Caco-2 (cell line): Measurements from ENCODE around the gene AKNA. TPM values are rescaled to one million over a fixed set of nuclear protein-coding genes. Genes with fewer than 3 reads are reported as not detected.
A peak's percentile ranks its signal among the peaks of the same experiment; 100 is the strongest.

Experiments used
- BruUV-seq: library from RNA; stranded (reverse); fragments of 400-500 nt; replicated peaks from 2 replicates; lab custom pipeline; 2021; lab: Mats Ljungman, UMichigan
- CTCF ChIA-PET: fragments of 300-600 bp; sonication (Branson Sonifier 250); formaldehyde crosslinking; loops from one replicate; lab custom pipeline; 2022; ENCODE audit warnings: antibody characterized with exemption; lab: Charles Lee
- POLR2A ChIA-PET: fragments of 300-600 bp; sonication (Branson Sonifier 250); formaldehyde crosslinking; loops from one replicate; lab custom pipeline; 2022; ENCODE audit warnings: antibody characterized with exemption; lab: Charles Lee
- DNase-seq, 2 experiments: peaks; one replicate each; pipeline versions ENCODE4 v3.0.0 to v3.0.0-alpha.2; 2020 to 2022
- H3K27me3 ChIP-seq: replicated peaks from 2 replicates; pipeline ENCODE4 v1.6.0; 2011; ENCODE audit warnings: low read length; ENCODE audit not compliant: control insufficient read depth, insufficient read depth
- H3K36me3 ChIP-seq: 2 replicates; pipeline ENCODE4 v1.5.1; 2011; ENCODE audit warnings: low read length; ENCODE audit not compliant: control insufficient read depth, insufficient read depth
- H3K4me1 ChIP-seq: fragments of 250-450 bp; sonication (Bioruptor Pico); 2 replicates; pipeline ENCODE4 v1.5.1; 2020; ENCODE audit warnings: mild to moderate bottlenecking
- H3K4me3 ChIP-seq: 2 replicates; pipeline ENCODE4 v1.5.1; 2011; ENCODE audit warnings: low read depth, mild to moderate bottlenecking, control low read depth, low read length
- H3K9me3 ChIP-seq: fragments of 250-450 bp; sonication (Bioruptor Pico); 2 replicates; pipeline ENCODE4 v1.5.1; 2020; ENCODE audit warnings: mild to moderate bottlenecking, moderate library complexity
- H3K27ac Mint-ChIP-seq: one replicate; pipeline ENCODE4 v1.8.0; 2022; ENCODE audit warnings: mixed read lengths; ENCODE audit not compliant: unreplicated experiment
- H3K27me3 Mint-ChIP-seq: one replicate; pipeline ENCODE4 v1.8.0; 2022; ENCODE audit warnings: mixed read lengths; ENCODE audit not compliant: insufficient read depth, unreplicated experiment
- H3K36me3 Mint-ChIP-seq: one replicate; pipeline ENCODE4 v1.8.0; 2022; ENCODE audit warnings: mild to moderate bottlenecking, mixed read lengths; ENCODE audit not compliant: insufficient read depth, unreplicated experiment
- H3K4me1 Mint-ChIP-seq: one replicate; pipeline ENCODE4 v1.8.0; 2022; ENCODE audit warnings: low read depth, mixed read lengths; ENCODE audit not compliant: unreplicated experiment
- H3K4me3 Mint-ChIP-seq: one replicate; pipeline ENCODE4 v1.8.0; 2022; ENCODE audit warnings: mild to moderate bottlenecking, moderate library complexity, mixed read lengths; ENCODE audit not compliant: unreplicated experiment
- H3K9me3 Mint-ChIP-seq: one replicate; pipeline ENCODE4 v1.8.0; 2022; ENCODE audit warnings: mixed read lengths; ENCODE audit not compliant: unreplicated experiment
- CTCF ChIP-seq, 2 experiments: fragments of 200-600 bp in 1 of 2; IDR thresholded peaks; 1 replicate in 1 of 2; 2 replicates in 1 of 2; pipeline versions ENCODE4 v1.5.1 to v1.8.0; 2011 to 2022; ENCODE audit warnings: antibody characterized with exemption in 1 of 2, control low read depth in 1 of 2, inconsistent platforms in 1 of 2, low read depth in 1 of 2, low read length in 1 of 2, mild to moderate bottlenecking in 1 of 2, moderate library complexity in 1 of 2; ENCODE audit not compliant: insufficient read depth in 1 of 2, severe bottlenecking in 1 of 2, unreplicated experiment in 1 of 2
- intact Hi-C: fragments of 100-400 bp; cut with micrococcal nuclease; formaldehyde crosslinking; loops from one replicate; pipeline ENCODE4 v1.10.0; 2022; ENCODE audit not compliant: unreplicated experiment
- total RNA-seq: library from RNA; stranded (reverse); gene quantifications from 2 replicates; pipeline ENCODE4 v1.2.3, GENCODE V29; 2022

AKNA gene
- total RNA-seq, 1 experiment from 2014 or later = 57.8 TPM

- BruUV-seq = no TSS peak
- no peak for TF ChIP-seq CTCF (IDR thresholded peaks at IDR 0.05; ENCODE audit: insufficient read depth in 1 of 2, low read depth in 1 of 2, low read length in 1 of 2, severe bottlenecking in 1 of 2, unreplicated experiment in 1 of 2)
- Mint-ChIP-seq H3K36me3 (peaks cover 7% of the 10 kb centered on the region), H3K9me3 (no peaks in the 10 kb centered on the region), H3K27ac (peak overlapping the region; percentile 75), H3K27me3 (no peaks in the 10 kb centered on the region), H3K4me1 (peaks cover 8% of the 10 kb centered on the region), H3K4me3 (no peak overlapping the region)
- Histone ChIP-seq H3K36me3 (no peaks in the 10 kb centered on the region), H3K4me1 (no peaks in the 10 kb centered on the region; the same call in 1 of the 2 replicates), H3K9me3 (no peaks in the 10 kb centered on the region), H3K4me3 (no peak overlapping the region), H3K27me3 (no peaks in the 10 kb centered on the region)
- DNase-seq = peak in 1 of 2 experiments; percentile 13
- intact Hi-C loops = no loop called here
- POLR2A ChIA-PET = no interaction called here
- CTCF ChIA-PET = interaction anchor here (0.6 kb wide), 1 partner anchor 26 kb away, joined by 3 read pairs; no protein-coding TSS in a partner anchor
Observed at GRCh38 chr9:114316605-114317230, 71.1 kb downstream of the AKNA start.

DNA sequence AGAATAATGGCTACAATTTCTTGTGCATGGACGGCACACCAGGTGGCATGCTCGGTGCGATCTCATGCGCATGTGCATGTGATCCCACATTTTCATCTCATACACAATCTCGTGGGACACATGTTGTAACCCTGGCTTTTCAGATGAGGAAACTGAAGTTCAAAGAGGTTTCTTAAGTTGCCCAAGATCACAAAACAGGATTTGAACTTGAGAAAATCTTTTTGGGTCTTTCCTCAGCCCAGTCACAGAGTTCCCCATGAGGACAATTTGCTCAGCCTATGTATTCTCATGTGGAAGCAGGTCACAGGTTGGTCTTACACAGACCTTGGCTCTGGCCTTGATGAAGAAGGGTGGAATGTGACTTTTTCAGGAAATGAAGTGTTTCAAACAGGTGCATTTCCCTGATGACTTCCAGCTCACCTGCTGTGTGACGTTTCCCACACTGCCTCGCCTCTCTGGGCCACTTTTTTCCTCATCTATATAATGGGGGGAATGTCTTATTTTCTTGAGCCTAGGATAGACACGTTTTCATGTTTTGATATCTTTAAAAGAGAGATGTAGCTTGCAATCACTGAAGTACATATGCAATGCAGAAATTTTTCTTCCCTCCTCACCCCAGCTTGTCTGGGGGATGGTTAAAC, 71.9 kb downstream of the AKNA start:
- H3K27ac Mint-ChIP-seq = no peak overlapping the region
- H3K4me3 Mint-ChIP-seq = no peak overlapping the region
- intact Hi-C loops = no loop called here
- no peaks in the 10 kb centered on the region for H3K27me3 Mint-ChIP-seq
- DNase-seq = peak in 1 of 2 experiments; percentile 14
- no peaks in the 10 kb centered on the region for H3K9me3 Mint-ChIP-seq
- TF ChIP-seq CTCF (IDR thresholded peaks at IDR 0.05; ENCODE audit: insufficient read depth in 1 of 2, low read depth in 1 of 2, low read length in 1 of 2, severe bottlenecking in 1 of 2, unreplicated experiment in 1 of 2) = no peak
- peaks cover 13% of the 10 kb centered on the region for H3K36me3 Mint-ChIP-seq
- no peaks in the 10 kb centered on the region for H3K27me3 ChIP-seq
- no TSS peak for BruUV-seq
- H3K4me3 ChIP-seq = no peak overlapping the region
- H3K9me3 ChIP-seq = no peaks in the 10 kb centered on the region
- CTCF ChIA-PET = no interaction called here
- H3K36me3 ChIP-seq = no peaks in the 10 kb centered on the region
- no peaks in the 10 kb centered on the region; the same call in 1 of the 2 replicates for H3K4me1 ChIP-seq
- POLR2A ChIA-PET = no interaction called here
- H3K4me1 Mint-ChIP-seq = peaks cover 8% of the 10 kb centered on the region

GRCh38 chr9:114314881-114315722, 72.7 kb downstream of the AKNA start:
- intact Hi-C loops = no loop called here
- Histone ChIP-seq H3K36me3 (peaks cover 1% of the 10 kb centered on the region; the same call in 1 of the 2 replicates), H3K4me3 (no peak overlapping the region), H3K9me3 (no peaks in the 10 kb centered on the region), H3K27me3 (no peaks in the 10 kb centered on the region), H3K4me1 (no peaks in the 10 kb centered on the region; the same call in 1 of the 2 replicates)
- no peak overlapping the region for H3K4me3 Mint-ChIP-seq
- ChIA-PET CTCF (interaction anchor here (0.8 kb wide), 1 partner anchor 233 kb away, joined by 4 read pairs; no protein-coding TSS in a partner anchor), POLR2A (no interaction called here)
- peaks cover 8% of the 10 kb centered on the region for H3K4me1 Mint-ChIP-seq
- no TSS peak for BruUV-seq
- no peak for TF ChIP-seq CTCF (IDR thresholded peaks at IDR 0.05; ENCODE audit: insufficient read depth in 1 of 2, low read depth in 1 of 2, low read length in 1 of 2, severe bottlenecking in 1 of 2, unreplicated experiment in 1 of 2)
- peak overlapping the region; percentile 15 for H3K27ac Mint-ChIP-seq
- H3K9me3 Mint-ChIP-seq = no peaks in the 10 kb centered on the region
- H3K36me3 Mint-ChIP-seq = peaks cover 21% of the 10 kb centered on the region
- no peaks in the 10 kb centered on the region for H3K27me3 Mint-ChIP-seq
- peak in 1 of 2 experiments; percentile 22 for DNase-seq
